Suprapubic skin (tissue), 3 donors: ENCODE data around the gene FAM170B.

Source experiments
- CTCF ChIP-seq, 2 donors: fragments of 200-600 bp in 1 of 2; fragments of 450-650 bp in 1 of 2; sonication (generic) in 1 of 2; IDR thresholded peaks; one replicate each; pipeline ENCODE4 v1.5.1; 2016 to 2019; ENCODE audit warnings: antibody characterized with exemption in 2 of 2, mild to moderate bottlenecking in 1 of 2, moderate library complexity in 1 of 2
- EP300 ChIP-seq: sonication (generic); formaldehyde crosslinking; IDR thresholded peaks from one replicate; pipeline ENCODE4 v1.6.1; 2017; ENCODE audit warnings: antibody characterized with exemption
- POLR2A ChIP-seq, 2 donors: fragments of 450-650 bp; IDR thresholded peaks; one replicate each; pipeline ENCODE4 v1.6.1; 2017; ENCODE audit warnings: antibody characterized with exemption in 2 of 2, mild to moderate bottlenecking in 2 of 2, moderate library complexity in 2 of 2

- no peak for TF ChIP-seq CTCF (IDR thresholded peaks at IDR 0.05)
- TF ChIP-seq POLR2A (IDR thresholded peaks at IDR 0.05): no peak
- TF ChIP-seq EP300: no peak
Measured at GRCh38 chr10:49112098-49112497, 21.7 kb downstream of the FAM170B start.
